ENCODE results near the gene SPATA46.

GRCh38 chr1:162397943-162398560 lies 21.4 kb upstream of the SPATA46 start:
- TF ChIP-seq CTCF (optimal IDR thresholded peaks at IDR 0.05 in 1 of 3, IDR thresholded peaks at IDR 0.05 in 1 of 3, conservative IDR thresholded peaks at IDR 0.05 in 1 of 3; ENCODE audit: extremely low read depth in 1 of 3, insufficient read depth in 2 of 3, low read length in 3 of 3) (no peak), EZH2 (IDR thresholded peaks at IDR 0.05; ENCODE audit: low read length) (no peak)

All from keratinocyte (primary cell).